ENCODE data around the gene HOXB2.

- TF ChIP-seq MAX (IDR thresholded peaks at IDR 0.05) (no peak), CTCF (IDR thresholded peaks at IDR 0.05; ENCODE audit: control extremely low read depth in 1 of 3, insufficient read depth in 1 of 3, low read depth in 1 of 3, low read length in 3 of 3) (no peak), RFX5 (IDR thresholded peaks at IDR 0.05; ENCODE audit: borderline replicate concordance, low read depth, low read length) (no peak), JUN (IDR thresholded peaks at IDR 0.05; ENCODE audit: low read depth, low read length) (no peak), SIN3A (conservative IDR thresholded peaks at IDR 0.05 in 1 of 2, IDR thresholded peaks at IDR 0.05 in 1 of 2; ENCODE audit: low read depth in 1 of 2, low read length in 2 of 2) (no peak), POLR2A (IDR thresholded peaks at IDR 0.05; ENCODE audit: control extremely low read depth in 1 of 2, low read depth in 2 of 2, low read length in 2 of 2) (no peak), FOSL1 (IDR thresholded peaks at IDR 0.05; ENCODE audit: insufficient read depth, low read depth, low read length) (no peak), GTF2F1 (IDR thresholded peaks at IDR 0.05; ENCODE audit: borderline replicate concordance, low read depth, low read length) (no peak), POLR2AphosphoS5 (IDR thresholded peaks at IDR 0.05; ENCODE audit: low read depth, low read length) (no peak), ASH2L (IDR thresholded peaks at IDR 0.05; ENCODE audit: low read length) (no peak), EZH2 (IDR thresholded peaks at IDR 0.05; ENCODE audit: low read depth, low read length, severe bottlenecking) (peak; percentile 32)
- TF ChIP-seq, protein P1, sequence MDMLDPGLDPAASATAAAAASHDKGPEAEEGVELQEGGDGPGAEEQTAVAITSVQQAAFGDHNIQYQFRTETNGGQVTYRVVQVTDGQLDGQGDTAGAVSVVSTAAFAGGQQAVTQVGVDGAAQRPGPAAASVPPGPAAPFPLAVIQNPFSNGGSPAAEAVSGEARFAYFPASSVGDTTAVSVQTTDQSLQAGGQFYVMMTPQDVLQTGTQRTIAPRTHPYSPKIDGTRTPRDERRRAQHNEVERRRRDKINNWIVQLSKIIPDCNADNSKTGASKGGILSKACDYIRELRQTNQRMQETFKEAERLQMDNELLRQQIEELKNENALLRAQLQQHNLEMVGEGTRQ (IDR thresholded peaks at IDR 0.05; ENCODE audit: low read length) = no peak
These were observed 47.2 kb upstream of the HOXB2 start for GRCh38 chr17:48592057-48592514.
